AG04449 (cell line): Measurements from ENCODE around the gene SLC38A3.

Experiments
- CTCF ChIA-PET: fragments of 350-600 bp; formaldehyde crosslinking; extraction: SDS; loops from one replicate; lab custom pipeline; 2021; ENCODE audit warnings: antibody characterized with exemption; lab: Yijun Ruan, JAX
- POLR2A ChIA-PET: fragments of 400-600, 350-600 bp; formaldehyde crosslinking; extraction: SDS; loops from one replicate; lab custom pipeline; 2020; ENCODE audit warnings: antibody characterized with exemption, inconsistent platforms; lab: Yijun Ruan, JAX
- DNase-seq: peaks from one replicate; pipeline ENCODE4 v3.0.0-alpha.2; 2010; ENCODE audit warnings: low read depth, low spot score
- H3K4me3 ChIP-seq: 2 replicates; pipeline ENCODE4 v1.5.1; 2011; ENCODE audit warnings: low read depth, mild to moderate bottlenecking, control low read depth, low read length
- TF ChIP-seq, protein P1 (sequence below): IDR thresholded peaks from one replicate; pipeline ENCODE4 v1.5.1; 2011; ENCODE audit warnings: mild to moderate bottlenecking, moderate library complexity, low read length, control low read depth, inconsistent platforms; ENCODE audit not compliant: insufficient read depth; ENCODE audit errors: missing control alignments

Gene SLC38A3

DNA sequence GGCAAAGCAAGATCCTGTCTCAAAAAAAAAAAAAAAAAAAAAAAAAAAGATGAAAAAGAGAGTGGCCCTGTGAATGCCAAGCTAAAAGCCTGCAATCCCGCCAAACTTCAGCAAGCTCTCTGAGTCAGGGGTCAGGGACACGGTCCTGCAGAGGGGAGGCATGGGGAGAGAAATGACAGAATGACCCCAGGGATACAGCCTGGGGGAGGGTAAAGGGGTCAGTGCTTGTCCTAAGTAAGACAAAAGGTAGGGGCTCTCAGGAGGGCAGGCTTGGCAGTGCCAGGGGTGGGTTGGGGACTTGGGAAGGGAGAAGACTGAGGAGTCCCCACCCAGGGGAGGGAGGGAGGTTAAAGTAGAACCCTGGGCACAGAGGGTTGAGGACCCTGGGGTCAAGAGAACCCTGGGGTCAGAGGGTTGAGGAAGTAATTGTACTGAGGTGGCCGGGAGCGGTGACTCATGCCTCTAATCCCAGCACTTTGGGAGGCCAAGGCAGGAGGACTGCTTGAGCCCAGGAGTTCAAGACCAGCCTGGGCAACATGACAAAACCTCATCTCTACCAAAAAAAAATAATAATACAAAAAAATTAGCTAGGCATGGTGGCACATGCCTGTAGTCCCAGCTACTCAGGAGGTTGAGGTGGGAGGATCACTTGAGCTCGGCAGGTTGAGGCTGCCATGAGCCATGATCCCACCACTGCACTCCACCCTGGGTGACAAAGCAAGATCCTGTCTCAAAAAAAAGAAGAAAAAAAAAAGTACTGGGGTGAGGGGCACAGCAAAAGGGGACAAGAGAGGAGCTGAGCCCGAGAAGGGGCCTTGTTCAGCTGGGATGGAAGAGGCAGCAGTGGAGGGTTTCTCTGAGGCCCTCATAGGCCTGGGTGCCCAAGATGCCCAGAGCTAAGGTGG lies 58.7 kb downstream of the SLC38A3 start:
- no peak for DNase-seq
- CTCF ChIA-PET: interaction anchor here (0.8 to 40.0 kb wide), 10 partner anchors 9 to 72 kb away, joined by 3 to 1609 read pairs (median 3); partner anchors contain the start of genes GNAI2 and GNAT1
- peak overlapping the region; percentile 36 for H3K4me3 ChIP-seq
- POLR2A ChIA-PET: interaction anchor here (0.6 to 2.9 kb wide), 12 partner anchors 9 to 64 kb away, joined by 3 to 14 read pairs (median 4); partner anchors contain the start of gene GNAI2
- TF ChIP-seq, protein P1, sequence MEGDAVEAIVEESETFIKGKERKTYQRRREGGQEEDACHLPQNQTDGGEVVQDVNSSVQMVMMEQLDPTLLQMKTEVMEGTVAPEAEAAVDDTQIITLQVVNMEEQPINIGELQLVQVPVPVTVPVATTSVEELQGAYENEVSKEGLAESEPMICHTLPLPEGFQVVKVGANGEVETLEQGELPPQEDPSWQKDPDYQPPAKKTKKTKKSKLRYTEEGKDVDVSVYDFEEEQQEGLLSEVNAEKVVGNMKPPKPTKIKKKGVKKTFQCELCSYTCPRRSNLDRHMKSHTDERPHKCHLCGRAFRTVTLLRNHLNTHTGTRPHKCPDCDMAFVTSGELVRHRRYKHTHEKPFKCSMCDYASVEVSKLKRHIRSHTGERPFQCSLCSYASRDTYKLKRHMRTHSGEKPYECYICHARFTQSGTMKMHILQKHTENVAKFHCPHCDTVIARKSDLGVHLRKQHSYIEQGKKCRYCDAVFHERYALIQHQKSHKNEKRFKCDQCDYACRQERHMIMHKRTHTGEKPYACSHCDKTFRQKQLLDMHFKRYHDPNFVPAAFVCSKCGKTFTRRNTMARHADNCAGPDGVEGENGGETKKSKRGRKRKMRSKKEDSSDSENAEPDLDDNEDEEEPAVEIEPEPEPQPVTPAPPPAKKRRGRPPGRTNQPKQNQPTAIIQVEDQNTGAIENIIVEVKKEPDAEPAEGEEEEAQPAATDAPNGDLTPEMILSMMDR: no peak

DNA sequence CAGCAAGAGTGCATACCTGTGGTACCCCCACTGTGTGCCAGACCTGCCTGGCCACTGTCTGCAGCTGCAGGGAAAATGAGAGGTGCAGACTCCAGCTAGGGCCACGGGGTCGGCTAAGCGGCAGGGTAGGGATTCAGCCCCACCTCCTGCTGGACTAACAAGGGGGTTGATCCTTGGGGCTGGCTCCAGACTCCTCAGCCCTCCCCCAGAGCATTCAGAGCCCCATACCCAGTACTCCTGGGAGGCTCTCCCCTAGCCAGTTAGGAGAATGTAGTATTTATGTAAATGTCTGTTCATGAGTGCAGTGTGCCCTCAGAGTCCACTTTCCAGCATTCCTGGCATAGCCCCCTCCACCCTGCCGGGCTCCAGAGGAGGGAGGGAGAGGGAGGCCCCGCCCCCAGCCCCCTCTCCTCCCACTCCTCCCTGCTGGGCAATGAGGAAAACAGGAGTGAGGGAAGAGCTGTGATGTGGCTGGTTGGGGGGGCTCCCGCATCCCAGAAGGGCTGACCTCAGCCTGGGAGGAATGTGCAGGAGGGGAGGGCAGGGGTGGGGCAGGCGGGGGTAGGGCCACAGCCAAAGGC lies 59.4 kb downstream of the SLC38A3 start:
- TF ChIP-seq, protein P1: no peak
- ChIA-PET CTCF (interaction anchor here (0.8 to 40.0 kb wide), 8 partner anchors 9 to 71 kb away, joined by 3 to 1609 read pairs (median 4); partner anchors contain the start of genes GNAI2 and GNAT1), POLR2A (interaction anchor here (0.5 to 2.9 kb wide), 11 partner anchors 10 to 335 kb away, joined by 3 to 14 read pairs (median 4); partner anchors contain the start of genes GNAI2 and MON1A)
- DNase-seq: peak; percentile 84
- H3K4me3 ChIP-seq: peak overlapping the region; percentile 36

DNA sequence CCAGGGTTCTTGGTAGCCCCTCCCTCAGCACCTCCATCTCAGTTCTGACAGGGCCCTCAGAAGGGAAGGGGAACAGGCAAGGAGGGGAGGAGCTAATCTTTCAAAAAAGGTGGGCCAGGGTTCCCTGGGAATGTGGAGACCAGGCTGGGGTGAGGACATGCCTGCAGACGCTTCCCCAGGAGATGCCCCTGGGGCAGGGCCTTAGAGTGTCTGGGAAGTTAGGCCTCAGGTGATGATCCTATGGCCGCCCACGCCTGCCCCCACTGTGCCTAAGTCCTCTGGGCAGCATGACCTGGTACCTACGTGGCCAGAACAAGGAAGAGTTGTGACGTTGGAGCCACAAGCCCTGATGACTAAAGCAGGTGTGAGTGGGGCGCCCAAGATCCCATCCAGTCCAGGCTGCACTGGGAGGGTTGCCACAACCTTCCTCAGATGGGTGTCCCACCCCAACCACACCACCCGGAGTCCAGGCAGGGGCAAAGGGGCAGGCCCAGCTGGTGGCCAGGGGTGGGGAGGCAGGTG lies 60.0 kb downstream of the SLC38A3 start:
- POLR2A ChIA-PET: interaction anchor here (0.5 to 2.9 kb wide), 9 partner anchors 11 to 336 kb away, joined by 3 to 14 read pairs (median 5); partner anchors contain the start of genes GNAI2 and MON1A
- CTCF ChIA-PET: interaction anchor here (0.8 to 40.0 kb wide), 5 partner anchors 8 to 72 kb away, joined by 3 to 1609 read pairs (median 7); partner anchors contain the start of genes GNAI2 and GNAT1
- no peak overlapping the region for H3K4me3 ChIP-seq
- TF ChIP-seq, protein P1: no peak
- DNase-seq: no peak

DNA sequence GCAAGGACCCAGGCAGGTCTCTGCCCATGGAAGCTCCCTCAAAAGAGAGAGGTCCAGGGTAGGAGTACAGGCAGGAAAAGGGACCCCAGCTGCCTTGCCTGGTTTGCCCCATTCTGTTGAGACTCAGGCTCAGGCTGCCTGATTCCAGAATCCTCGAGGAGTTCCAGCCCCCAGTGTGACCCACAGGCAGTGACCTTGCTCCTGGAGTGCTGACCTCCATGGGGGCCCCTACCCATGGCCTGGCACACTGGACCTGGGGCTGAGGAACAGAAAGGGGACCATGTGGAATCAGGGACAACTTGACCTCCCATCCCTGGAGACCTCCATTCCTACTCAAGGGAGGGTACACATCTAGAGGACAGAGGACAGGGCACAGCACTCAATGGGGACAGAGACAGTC lies 60.5 kb downstream of the SLC38A3 start:
- H3K4me3 ChIP-seq: no peak overlapping the region
- ChIA-PET CTCF (interaction anchor here (0.8 to 40.0 kb wide), 5 partner anchors 9 to 144 kb away, joined by 3 to 1609 read pairs (median 9); partner anchors contain the start of genes GNAI2 and GNAT1), POLR2A (interaction anchor here (2.0 to 2.9 kb wide), 3 partner anchors 19 to 30 kb away, joined by 9 to 14 read pairs (median 10); partner anchors contain the start of gene GNAI2)
- TF ChIP-seq, protein P1: no peak
- DNase-seq: no peak

DNA sequence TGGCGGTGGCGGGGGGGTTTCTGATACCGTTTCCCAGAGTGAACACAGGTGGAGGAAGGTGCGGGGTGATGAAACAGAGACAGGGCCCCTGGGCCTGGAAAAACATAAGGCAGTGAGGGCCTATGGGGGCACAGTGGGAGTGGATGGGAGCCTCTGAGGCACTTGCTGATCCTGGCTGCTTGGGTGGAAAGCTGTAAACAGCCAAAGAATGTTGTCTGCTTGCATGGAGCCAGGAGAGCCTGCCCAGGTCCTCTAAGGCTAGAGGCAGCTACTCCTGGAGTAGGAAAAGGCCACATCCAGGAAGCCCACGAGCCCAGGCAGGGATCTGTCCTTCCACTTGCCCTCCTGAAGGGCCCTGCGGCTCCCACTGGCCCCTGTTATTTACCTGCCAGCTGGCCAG lies 60.9 kb downstream of the SLC38A3 start:
- ChIA-PET POLR2A (interaction anchor here (2.0 to 2.2 kb wide), 2 partner anchors 19 to 30 kb away, joined by 9 to 10 read pairs; partner anchors contain the start of gene GNAI2), CTCF (interaction anchor here (0.8 to 40.0 kb wide), 4 partner anchors 9 to 145 kb away, joined by 3 to 1609 read pairs (median 156); partner anchors contain the start of genes GNAI2 and GNAT1)
- TF ChIP-seq, protein P1: no peak
- no peak overlapping the region for H3K4me3 ChIP-seq
- DNase-seq: no peak
